Panc1 (cell line): ENCODE results near the gene AIRE. TPM values are rescaled to one million over a fixed set of nuclear protein-coding genes. Genes with fewer than 3 reads are reported as not detected.

ENCODE experiments used
- ATAC-seq: fragments of 200-7000 bp; cut with Tn5 transposase; 2 replicates; pipeline ENCODE4 v1.9.1; 2020; ENCODE audit warnings: mild to moderate bottlenecking, moderate library complexity
- BruUV-seq: library from RNA; stranded (reverse); fragments of 400-500 nt; replicated peaks from 2 replicates; lab custom pipeline; 2021; lab: Mats Ljungman, UMichigan
- CTCF ChIA-PET: fragments of 300-600 bp; sonication (Branson Sonifier 250); formaldehyde crosslinking; loops from one replicate; lab custom pipeline; 2022; ENCODE audit warnings: antibody characterized with exemption; lab: Charles Lee
- POLR2A ChIA-PET: fragments of 300-600 bp; sonication (Branson Sonifier 250); formaldehyde crosslinking; loops from one replicate; lab custom pipeline; 2022; ENCODE audit warnings: antibody characterized with exemption; lab: Charles Lee
- DNase-seq: peaks from one replicate; pipeline ENCODE4 v3.0.0-alpha.2; 2010; ENCODE audit warnings: low read depth, low spot score
- H3K27ac ChIP-seq: 2 replicates; pipeline ENCODE4 v1.5.1; 2011; ENCODE audit warnings: mild to moderate bottlenecking, low read length, inconsistent platforms
- H3K27me3 ChIP-seq: fragments of 200-500 bp; sonication (Bioruptor generic); 2 replicates; pipeline ENCODE4 v1.6.0; 2014; ENCODE audit warnings: low read length, inconsistent platforms; ENCODE audit not compliant: control insufficient read depth, insufficient read depth
- H3K36me3 ChIP-seq: fragments of 200-500 bp; sonication (Bioruptor generic); 2 replicates; pipeline ENCODE4 v1.5.1; 2014; ENCODE audit warnings: inconsistent platforms, mild to moderate bottlenecking, low read length, moderate library complexity; ENCODE audit not compliant: control insufficient read depth, insufficient read depth
- H3K4me1 ChIP-seq: 2 replicates; pipeline ENCODE4 v1.5.1; 2011; ENCODE audit warnings: inconsistent platforms, mild to moderate bottlenecking, low read length, moderate library complexity; ENCODE audit not compliant: control insufficient read depth, insufficient read depth
- H3K4me3 ChIP-seq, 2 experiments: 2 replicates each; pipeline ENCODE4 v1.5.1; 2011 to 2012; ENCODE audit warnings: low read depth in 2 of 2, low read length in 2 of 2, mild to moderate bottlenecking in 2 of 2, inconsistent platforms in 1 of 2, moderate library complexity in 1 of 2
- H3K9me3 ChIP-seq: fragments of 200-500 bp; sonication (Bioruptor generic); 2 replicates; pipeline ENCODE4 v1.5.1; 2014; ENCODE audit warnings: low read depth, mild to moderate bottlenecking, inconsistent platforms, low read length, moderate library complexity; ENCODE audit not compliant: control insufficient read depth, insufficient read depth
- CTCF ChIP-seq: fragments of 450-650 bp; IDR thresholded peaks from 2 replicates; pipeline ENCODE4 v1.5.1; 2017; ENCODE audit warnings: mild to moderate bottlenecking
- POLR2AphosphoS5 ChIP-seq: IDR thresholded peaks from 2 replicates; pipeline ENCODE4 v1.6.1; 2012; ENCODE audit warnings: mild to moderate bottlenecking, low read depth, low read length, moderate library complexity
- SIN3A ChIP-seq: IDR thresholded peaks from 2 replicates; pipeline ENCODE4 v1.6.1; 2012; ENCODE audit warnings: low read depth, mild to moderate bottlenecking, low read length, moderate library complexity, borderline replicate concordance; ENCODE audit not compliant: insufficient read depth
- TCF7L2 ChIP-seq: IDR thresholded peaks from 2 replicates; pipeline ENCODE4 v1.6.1; 2011; ENCODE audit warnings: mild to moderate bottlenecking, low read depth, low read length, inconsistent platforms
- in situ Hi-C: cut with HindIII; loops from 2 replicates; pipeline ENCODE4 v1.10.0; 2016; ENCODE audit warnings: low sequenced_read_pairs, low pct_unique_long_range_greater_than_20kb
- intact Hi-C: fragments of 100-400 bp; cut with micrococcal nuclease; formaldehyde crosslinking; loops from one replicate; pipeline ENCODE4 v1.10.0; 2022; ENCODE audit not compliant: unreplicated experiment
- total RNA-seq: library from RNA; stranded (reverse); gene quantifications from one replicate; pipeline ENCODE4 v1.2.1, GENCODE V29; 2021; ENCODE audit not compliant: unreplicated experiment
- TF ChIP-seq, protein P1 (sequence below), 2 experiments: IDR thresholded peaks; 2 replicates each; pipeline ENCODE4 v1.6.1; 2011 to 2012; ENCODE audit warnings: low read depth in 2 of 2, control low read depth in 1 of 2, low read length in 1 of 2, mild to moderate bottlenecking in 1 of 2, moderate library complexity in 1 of 2; ENCODE audit not compliant: insufficient read depth in 1 of 2

Gene AIRE
- total RNA-seq, 1 experiment from 2014 or later, result not detected

GRCh38 chr21:44271558-44272283 lies 14.0 kb upstream of the AIRE start:
- Histone ChIP-seq H3K27me3 (no peaks in the 10 kb centered on the region), H3K4me1 (no peaks in the 10 kb centered on the region), H3K4me3 (no peak overlapping the region), H3K36me3 (no peaks in the 10 kb centered on the region), H3K27ac (no peak overlapping the region), H3K9me3 (no peaks in the 10 kb centered on the region)
- DNase-seq, result no peak
- no peak for TF ChIP-seq SIN3A
- TF ChIP-seq, protein P1, sequence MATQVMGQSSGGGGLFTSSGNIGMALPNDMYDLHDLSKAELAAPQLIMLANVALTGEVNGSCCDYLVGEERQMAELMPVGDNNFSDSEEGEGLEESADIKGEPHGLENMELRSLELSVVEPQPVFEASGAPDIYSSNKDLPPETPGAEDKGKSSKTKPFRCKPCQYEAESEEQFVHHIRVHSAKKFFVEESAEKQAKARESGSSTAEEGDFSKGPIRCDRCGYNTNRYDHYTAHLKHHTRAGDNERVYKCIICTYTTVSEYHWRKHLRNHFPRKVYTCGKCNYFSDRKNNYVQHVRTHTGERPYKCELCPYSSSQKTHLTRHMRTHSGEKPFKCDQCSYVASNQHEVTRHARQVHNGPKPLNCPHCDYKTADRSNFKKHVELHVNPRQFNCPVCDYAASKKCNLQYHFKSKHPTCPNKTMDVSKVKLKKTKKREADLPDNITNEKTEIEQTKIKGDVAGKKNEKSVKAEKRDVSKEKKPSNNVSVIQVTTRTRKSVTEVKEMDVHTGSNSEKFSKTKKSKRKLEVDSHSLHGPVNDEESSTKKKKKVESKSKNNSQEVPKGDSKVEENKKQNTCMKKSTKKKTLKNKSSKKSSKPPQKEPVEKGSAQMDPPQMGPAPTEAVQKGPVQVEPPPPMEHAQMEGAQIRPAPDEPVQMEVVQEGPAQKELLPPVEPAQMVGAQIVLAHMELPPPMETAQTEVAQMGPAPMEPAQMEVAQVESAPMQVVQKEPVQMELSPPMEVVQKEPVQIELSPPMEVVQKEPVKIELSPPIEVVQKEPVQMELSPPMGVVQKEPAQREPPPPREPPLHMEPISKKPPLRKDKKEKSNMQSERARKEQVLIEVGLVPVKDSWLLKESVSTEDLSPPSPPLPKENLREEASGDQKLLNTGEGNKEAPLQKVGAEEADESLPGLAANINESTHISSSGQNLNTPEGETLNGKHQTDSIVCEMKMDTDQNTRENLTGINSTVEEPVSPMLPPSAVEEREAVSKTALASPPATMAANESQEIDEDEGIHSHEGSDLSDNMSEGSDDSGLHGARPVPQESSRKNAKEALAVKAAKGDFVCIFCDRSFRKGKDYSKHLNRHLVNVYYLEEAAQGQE (IDR thresholded peaks at IDR 0.05; ENCODE audit: insufficient read depth in 1 of 2, low read depth in 2 of 2, low read length in 1 of 2), result no peak
- TF ChIP-seq TCF7L2, result no peak
- TF ChIP-seq POLR2AphosphoS5, result no peak
- TF ChIP-seq CTCF, result no peak
- intact Hi-C loops, result no loop called here
- no peak for ATAC-seq
- ChIA-PET CTCF (no interaction called here), POLR2A (no interaction called here)
- BruUV-seq, result no TSS peak
- in situ Hi-C loops, result no loop called here

DNA sequence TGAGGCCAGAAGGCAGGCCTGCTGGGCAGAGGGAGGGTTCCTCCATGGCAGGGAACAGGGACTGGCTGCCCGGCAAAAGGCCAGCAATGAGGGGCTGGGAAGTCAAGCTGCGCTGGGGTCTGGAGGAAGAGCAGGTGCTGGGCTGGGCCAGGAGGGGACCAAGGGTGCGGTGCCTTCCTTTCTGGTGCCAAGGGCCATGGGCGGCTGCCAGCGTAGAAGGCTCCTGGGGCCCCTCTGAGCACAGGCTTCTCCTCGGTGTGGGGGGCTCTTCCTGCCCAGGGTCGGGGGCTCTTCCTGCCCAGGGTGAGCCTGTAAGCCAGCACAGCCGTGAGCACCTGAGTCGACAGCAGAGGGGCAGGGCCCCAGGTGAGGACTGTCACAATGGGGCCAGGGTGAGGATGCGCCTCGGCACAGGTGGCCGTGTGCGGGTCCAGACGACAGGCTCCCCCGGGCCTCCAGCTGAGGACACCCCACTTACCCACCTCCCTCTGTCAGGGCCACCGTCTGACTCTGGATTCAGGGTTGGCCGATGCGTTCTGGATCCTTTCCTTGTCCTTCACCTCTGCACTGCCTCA lies 13.3 kb upstream of the AIRE start:
- DNase-seq (no peak), ATAC-seq (no peak)
- no peak overlapping the region for H3K27ac ChIP-seq
- ChIA-PET CTCF (no interaction called here), POLR2A (no interaction called here)
- in situ Hi-C loops, result no loop called here
- H3K9me3 ChIP-seq, result no peaks in the 10 kb centered on the region
- intact Hi-C loops, result no loop called here
- no TSS peak for BruUV-seq
- H3K36me3 ChIP-seq, result no peaks in the 10 kb centered on the region
- H3K4me3 ChIP-seq, result no peak overlapping the region
- H3K4me1 ChIP-seq, result no peaks in the 10 kb centered on the region
- TF ChIP-seq, protein P1 (IDR thresholded peaks at IDR 0.05; ENCODE audit: insufficient read depth in 1 of 2, low read depth in 2 of 2, low read length in 1 of 2), result no peak
- TF ChIP-seq SIN3A (no peak), CTCF (no peak), POLR2AphosphoS5 (no peak)
- no peaks in the 10 kb centered on the region for H3K27me3 ChIP-seq
